ENCODE results near the gene CFAP69.
"Not testable (repeated sequence)": the region's sequence is repeated elsewhere in the genome, so short reads cannot be mapped to it uniquely, and the experiment has no call there.

The CFAP69 gene

GRCh38 chr7:90272242-90272641 is 27.3 kb downstream of the CFAP69 start:
- no peak for DNase-seq (ENCODE audit: low read depth)

- no peak for DNase-seq (ENCODE audit: low read depth)
Observed at GRCh38 chr7:90274161-90274560, 29.2 kb downstream of the CFAP69 start.

GRCh38 chr7:90276033-90276728 is 31.2 kb downstream of the CFAP69 start:
- no peak for DNase-seq (ENCODE audit: low read depth)

- DNase-seq (ENCODE audit: low read depth): no peak
Observed at GRCh38 chr7:90288154-90288553, 43.2 kb downstream of the CFAP69 start.

- DNase-seq (ENCODE audit: low read depth): no peak
Observed at GRCh38 chr7:90290244-90291113, 45.5 kb downstream of the CFAP69 start.

- DNase-seq (ENCODE audit: low read depth): no peak
Observed at GRCh38 chr7:90298145-90299038, 53.4 kb downstream of the CFAP69 start.

GRCh38 chr7:90303241-90303640 is 58.3 kb downstream of the CFAP69 start:
- DNase-seq (ENCODE audit: low read depth): no peak

- no peak for DNase-seq (ENCODE audit: low read depth)
Observed at GRCh38 chr7:90309872-90310271, 64.9 kb downstream of the CFAP69 start.

- DNase-seq (ENCODE audit: low read depth): no peak
Observed at GRCh38 chr7:90311175-90311574, 66.2 kb downstream of the CFAP69 start.

GRCh38 chr7:90312745-90313144 is 67.8 kb downstream of the CFAP69 start:
- DNase-seq (ENCODE audit: low read depth): no peak

GRCh38 chr7:90313907-90314306 is 68.9 kb downstream of the CFAP69 start:
- DNase-seq (ENCODE audit: low read depth): no peak

GRCh38 chr7:90320014-90320413 is 75.0 kb downstream of the CFAP69 start:
- no peak for DNase-seq (ENCODE audit: low read depth)

- no peak for DNase-seq (ENCODE audit: low read depth)
Observed at GRCh38 chr7:90320418-90320800, 75.4 kb downstream of the CFAP69 start.

- DNase-seq (ENCODE audit: low read depth): no peak
Observed at GRCh38 chr7:90320801-90321494, 76.0 kb downstream of the CFAP69 start, which contains the start of gene FAM237B. FAM237B (minus strand) TSS chr7:90321304; CDS start chr7:90319748, 1,556 bp downstream.

- DNase-seq (ENCODE audit: low read depth): no peak
Observed at GRCh38 chr7:90322837-90323236, 77.9 kb downstream of the CFAP69 start.

GRCh38 chr7:90326500-90326899 is 81.5 kb downstream of the CFAP69 start:
- DNase-seq (ENCODE audit: low read depth): no peak

GRCh38 chr7:90334193-90334843 is 89.3 kb downstream of the CFAP69 start:
- DNase-seq (ENCODE audit: low read depth): no peak

- DNase-seq (ENCODE audit: low read depth): not testable (repeated sequence)
Observed at GRCh38 chr7:90334926-90335325, 90.0 kb downstream of the CFAP69 start.

- DNase-seq (ENCODE audit: low read depth): peak; percentile 40
Observed at GRCh38 chr7:90337106-90337505, 92.1 kb downstream of the CFAP69 start.

GRCh38 chr7:90345016-90345415 is 100.0 kb downstream of the CFAP69 start:
- DNase-seq (ENCODE audit: low read depth): no peak
